HAP-1 (cell line): Measurements from ENCODE around the gene IRAK1.
A peak's percentile ranks its signal among the peaks of the same experiment; 100 is the strongest.

Experiments
- DNase-seq, 2 experiments: peaks; one replicate each; pipeline ENCODE4 v3.0.0-alpha.2; 2016 to 2020; ENCODE audit warnings: low spot score in 2 of 2
- H3K27me3 ChIP-seq: fragments of 250-450 bp; sonication (Bioruptor Pico); 2 replicates; pipeline ENCODE4 v1.5.1; 2020; ENCODE audit warnings: low read depth, mild to moderate bottlenecking, moderate library complexity
- H3K36me3 ChIP-seq: fragments of 250-450 bp; sonication (Bioruptor Pico); replicated peaks from 2 replicates; pipeline ENCODE4 v1.5.1; 2020; ENCODE audit warnings: mild to moderate bottlenecking
- H3K4me1 ChIP-seq: fragments of 250-450 bp; sonication (Bioruptor Pico); 2 replicates; pipeline ENCODE4 v1.5.1; 2020; ENCODE audit warnings: mild to moderate bottlenecking
- H3K4me3 ChIP-seq: fragments of 250-450 bp; sonication (Bioruptor Pico); 2 replicates; pipeline ENCODE4 v1.5.1; 2020; ENCODE audit warnings: mild to moderate bottlenecking, moderate library complexity
- H3K9me3 ChIP-seq: fragments of 250-450 bp; sonication (Bioruptor Pico); 2 replicates; pipeline ENCODE4 v1.5.1; 2020; ENCODE audit warnings: mild to moderate bottlenecking, moderate library complexity
- in situ Hi-C: fragments of 300-500 bp; cut with MboI; formaldehyde crosslinking; loops from 3 replicates; pipeline ENCODE4 v1.14.3; 2020; ENCODE audit warnings: low sequenced_read_pairs, inconsistent platforms, mixed read lengths

The IRAK1 gene

DNA sequence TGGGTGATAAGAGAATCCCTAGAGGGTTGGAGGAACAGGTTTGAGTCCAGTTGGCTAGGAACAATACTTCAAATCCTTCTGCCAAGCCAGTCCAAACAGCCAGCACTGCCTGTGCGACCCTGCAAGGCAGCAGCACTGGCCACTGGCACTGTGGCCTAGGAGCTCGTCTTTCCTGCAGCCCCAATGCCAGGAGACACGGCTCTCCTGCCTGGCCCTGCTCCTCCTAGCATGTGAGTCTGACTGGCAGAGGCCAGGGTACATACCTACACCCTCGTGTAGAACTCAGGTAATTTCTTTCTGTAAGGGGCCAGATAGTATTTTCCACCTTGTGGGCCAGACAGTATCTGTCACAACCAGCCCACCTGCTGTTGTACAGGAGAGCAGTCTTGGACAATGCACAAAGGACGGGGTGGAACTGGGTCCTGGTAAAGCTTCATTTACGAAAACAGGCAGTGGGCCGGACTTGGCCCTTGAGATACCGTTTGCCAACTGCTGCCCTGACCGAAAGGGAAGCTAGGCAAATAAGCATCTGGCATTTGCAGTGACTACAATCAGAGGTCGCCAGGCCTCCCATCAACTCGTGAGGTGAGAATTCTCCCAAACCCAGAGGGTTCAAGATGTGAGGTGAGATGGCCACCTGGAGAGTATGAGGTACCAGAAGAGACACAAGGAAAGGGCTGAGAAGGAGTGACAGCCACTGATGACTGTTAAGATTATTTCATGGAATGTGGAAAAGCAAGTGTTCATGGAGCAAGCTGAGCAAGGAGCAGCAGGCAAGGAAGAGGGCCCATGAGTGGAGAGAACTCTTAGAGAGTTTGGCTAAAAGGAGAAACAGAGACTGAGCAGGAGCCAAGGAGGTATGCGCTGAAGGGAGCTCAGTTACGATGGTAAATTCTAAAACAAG, 29.8 kb upstream of the IRAK1 start:
- peaks cover 3% of the 10 kb centered on the region for H3K4me1 ChIP-seq
- no peaks in the 10 kb centered on the region for H3K9me3 ChIP-seq
- no peaks in the 10 kb centered on the region for H3K27me3 ChIP-seq
- H3K36me3 ChIP-seq, result peaks cover 40% of the 10 kb centered on the region
- DNase-seq, result no peak
- in situ Hi-C loops, result no loop called here
- H3K4me3 ChIP-seq, result no peak overlapping the region

DNA sequence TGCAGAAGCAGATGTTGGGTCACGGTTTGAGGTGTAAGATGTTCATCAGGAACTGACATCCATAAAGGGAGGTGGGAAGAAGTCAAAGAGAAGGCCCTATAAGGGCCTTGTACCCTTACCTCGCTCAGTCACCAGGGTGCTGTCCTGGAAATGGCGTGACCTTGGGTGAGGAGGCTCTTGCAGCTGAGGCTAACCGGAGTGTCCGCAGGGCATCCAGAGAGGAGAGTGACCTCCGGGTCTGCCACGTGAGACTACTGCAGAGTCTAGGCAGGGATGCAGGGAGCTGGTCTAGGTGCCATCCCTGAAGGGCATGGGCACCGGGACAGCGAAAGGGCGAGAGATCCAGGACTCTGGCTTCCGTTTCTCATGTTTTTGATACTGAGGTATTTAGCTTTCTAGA, 28.7 kb upstream of the IRAK1 start:
- H3K4me3 ChIP-seq, result no peak overlapping the region
- no peaks in the 10 kb centered on the region for H3K27me3 ChIP-seq
- H3K36me3 ChIP-seq, result peaks cover 38% of the 10 kb centered on the region
- H3K9me3 ChIP-seq, result no peaks in the 10 kb centered on the region
- in situ Hi-C loops, result no loop called here
- DNase-seq, result no peak
- H3K4me1 ChIP-seq, result peaks cover 3% of the 10 kb centered on the region

DNA sequence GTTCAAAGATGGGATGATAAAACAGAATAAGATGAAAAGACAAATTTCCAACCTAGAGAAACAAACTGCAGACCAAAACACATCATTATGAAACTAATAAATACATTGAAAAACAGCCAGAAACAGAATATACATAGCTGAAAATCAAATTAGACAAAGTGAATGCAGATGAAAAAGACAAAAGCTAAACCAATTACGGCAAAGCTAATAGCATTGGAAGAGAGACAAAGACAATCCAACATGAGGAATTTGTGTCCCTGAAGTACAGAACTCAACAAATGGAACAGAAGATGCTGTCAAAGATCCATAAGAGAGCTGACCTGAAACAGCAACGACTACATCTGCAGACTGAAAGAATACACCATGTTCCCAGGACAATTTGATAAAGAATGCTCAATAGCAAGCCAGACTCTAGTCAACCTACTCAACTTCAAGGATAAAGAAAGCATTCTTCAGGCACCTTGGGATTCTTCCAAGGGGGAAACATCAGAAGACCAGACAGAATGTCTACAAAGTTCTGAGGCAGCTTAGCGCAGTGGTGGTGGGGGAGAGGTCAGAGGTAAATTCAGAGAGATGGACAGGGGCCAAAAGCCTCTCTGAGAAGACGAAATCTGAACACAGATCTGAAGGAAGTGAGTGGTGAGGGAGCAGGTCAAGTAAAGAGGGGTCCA, 27.4 kb upstream of the IRAK1 start:
- Histone ChIP-seq H3K4me3 (no peak overlapping the region), H3K27me3 (no peaks in the 10 kb centered on the region), H3K4me1 (peaks cover 3% of the 10 kb centered on the region), H3K36me3 (peaks cover 38% of the 10 kb centered on the region), H3K9me3 (no peaks in the 10 kb centered on the region)
- in situ Hi-C loops, result no loop called here
- no peak for DNase-seq

DNA sequence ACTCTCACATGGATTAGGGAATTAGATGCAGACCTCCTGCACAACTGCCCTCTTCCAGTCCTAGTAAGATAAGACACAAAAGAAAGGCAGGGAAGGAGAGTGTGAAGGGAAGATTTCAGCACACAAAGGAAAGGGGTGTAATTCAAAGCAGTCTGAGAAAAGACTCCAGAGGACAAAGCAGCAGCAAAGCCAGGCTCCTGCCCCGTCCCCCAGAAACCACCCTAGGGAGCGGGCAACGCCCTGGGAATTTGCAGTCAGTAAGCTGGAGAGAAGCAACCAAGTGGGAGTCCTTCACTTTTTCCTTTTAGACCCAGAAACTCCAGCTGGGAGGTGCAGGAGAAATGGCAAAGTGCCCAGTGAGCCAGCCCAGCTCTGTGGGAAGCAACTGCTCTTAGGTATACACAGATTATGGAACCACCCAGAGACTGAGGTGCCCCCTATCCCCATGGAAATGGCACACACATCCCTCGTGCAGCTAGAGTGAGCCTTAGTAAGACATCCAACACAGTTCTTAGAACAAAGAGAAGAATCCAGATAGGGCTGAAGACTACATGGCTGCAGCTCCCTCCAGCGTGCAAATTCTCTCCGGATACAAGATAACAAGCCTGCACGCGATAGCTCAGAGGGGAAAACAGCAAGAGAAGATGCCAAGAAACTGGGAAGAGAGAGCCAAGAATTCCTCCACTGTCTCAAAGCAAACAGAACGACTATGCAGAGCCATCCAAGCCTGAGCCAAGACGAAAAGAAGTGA, 26.5 kb upstream of the IRAK1 start:
- Histone ChIP-seq H3K27me3 (no peaks in the 10 kb centered on the region), H3K36me3 (peaks cover 35% of the 10 kb centered on the region), H3K4me3 (no peak overlapping the region), H3K9me3 (no peaks in the 10 kb centered on the region), H3K4me1 (no peaks in the 10 kb centered on the region; the same call in 1 of the 2 replicates)
- in situ Hi-C loops, result no loop called here
- peak in 1 of 2 experiments; percentile 30 for DNase-seq

DNA sequence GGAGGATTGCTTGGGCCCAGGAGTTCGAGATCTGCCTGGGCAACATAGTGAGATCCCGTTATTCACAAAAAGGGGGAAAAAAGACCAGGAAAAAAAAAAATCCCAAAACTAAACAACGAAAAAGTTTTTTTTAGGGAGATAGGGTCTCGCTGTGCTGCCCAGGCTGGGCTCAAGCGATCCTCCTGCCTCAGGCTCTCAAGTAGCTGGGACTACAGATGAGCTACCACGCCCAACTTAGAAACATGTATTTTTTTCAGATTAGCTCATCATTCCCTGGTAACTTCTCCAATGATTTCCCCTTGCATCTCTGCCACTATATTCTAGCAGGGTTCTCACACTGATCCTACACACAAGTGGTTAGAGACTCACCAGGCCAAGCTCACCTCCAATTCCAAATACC, 24.4 kb upstream of the IRAK1 start:
- DNase-seq, result no peak
- H3K36me3 ChIP-seq, result peaks cover 28% of the 10 kb centered on the region
- H3K27me3 ChIP-seq, result no peaks in the 10 kb centered on the region
- H3K4me3 ChIP-seq, result no peak overlapping the region
- in situ Hi-C loops, result no loop called here
- no peaks in the 10 kb centered on the region; the same call in 1 of the 2 replicates for H3K4me1 ChIP-seq
- no peaks in the 10 kb centered on the region for H3K9me3 ChIP-seq

DNA sequence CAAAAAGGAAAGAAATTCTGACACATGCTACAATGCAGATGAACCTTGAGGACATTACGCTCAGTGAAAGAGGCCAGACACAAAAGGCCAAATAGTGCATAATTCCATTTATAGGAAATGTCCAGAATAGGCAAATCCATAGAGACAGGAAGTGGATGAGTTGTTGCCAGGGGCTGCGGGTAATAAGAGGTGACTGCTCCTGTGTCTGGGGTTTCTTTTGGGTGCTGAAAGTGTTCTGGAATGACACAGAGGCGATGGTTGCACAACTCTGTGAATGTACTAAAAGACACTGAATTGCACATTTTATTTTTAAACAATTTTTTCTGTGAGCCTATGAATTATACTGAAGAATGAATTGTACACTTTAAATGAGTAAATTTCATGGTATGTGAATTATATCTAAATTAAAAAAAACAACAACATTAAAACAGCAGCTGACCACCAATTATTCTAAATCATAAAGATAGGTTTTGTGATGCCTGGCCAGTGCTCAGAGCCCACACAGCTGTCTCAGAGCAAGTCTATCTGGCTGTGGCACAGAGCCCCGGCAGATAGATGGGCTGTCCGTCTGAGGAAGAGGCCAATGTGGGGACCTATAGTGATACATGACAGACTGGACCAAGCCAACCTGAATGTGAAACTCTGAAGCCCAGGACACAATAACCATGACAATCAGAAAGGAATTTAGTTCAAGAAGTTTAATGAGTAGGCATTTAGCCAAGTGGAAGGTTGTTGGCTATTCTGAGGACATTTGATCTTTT, 23.5 kb upstream of the IRAK1 start:
- Histone ChIP-seq H3K9me3 (no peaks in the 10 kb centered on the region), H3K27me3 (no peaks in the 10 kb centered on the region), H3K4me3 (no peak overlapping the region), H3K36me3 (peaks cover 23% of the 10 kb centered on the region), H3K4me1 (no peaks in the 10 kb centered on the region; the same call in 1 of the 2 replicates)
- in situ Hi-C loops, result no loop called here
- no peak for DNase-seq

DNA sequence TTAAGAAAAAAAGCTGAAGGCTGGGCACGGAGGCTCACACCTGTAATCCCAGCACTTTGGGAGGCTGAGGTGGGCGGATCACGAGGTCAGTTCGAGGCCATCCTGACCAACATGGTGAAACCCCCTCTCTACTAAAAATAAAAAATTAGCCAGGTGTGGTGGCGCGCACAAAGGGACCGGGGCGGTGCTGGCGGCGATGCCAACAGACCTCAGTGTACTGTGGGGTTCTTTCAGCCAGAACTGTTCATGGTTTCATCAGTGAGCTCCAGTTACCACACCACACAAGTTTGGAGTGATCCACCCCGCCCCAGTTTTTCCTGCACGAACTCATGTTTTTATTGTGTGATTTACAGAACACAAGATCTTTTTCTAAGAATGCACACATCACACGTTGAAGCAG, 21.2 kb upstream of the IRAK1 start:
- in situ Hi-C loops, result no loop called here
- peaks cover 23% of the 10 kb centered on the region for H3K36me3 ChIP-seq
- H3K9me3 ChIP-seq, result no peaks in the 10 kb centered on the region
- H3K27me3 ChIP-seq, result no peaks in the 10 kb centered on the region
- no peaks in the 10 kb centered on the region; the same call in 1 of the 2 replicates for H3K4me1 ChIP-seq
- DNase-seq, result no peak
- no peak overlapping the region for H3K4me3 ChIP-seq

DNA sequence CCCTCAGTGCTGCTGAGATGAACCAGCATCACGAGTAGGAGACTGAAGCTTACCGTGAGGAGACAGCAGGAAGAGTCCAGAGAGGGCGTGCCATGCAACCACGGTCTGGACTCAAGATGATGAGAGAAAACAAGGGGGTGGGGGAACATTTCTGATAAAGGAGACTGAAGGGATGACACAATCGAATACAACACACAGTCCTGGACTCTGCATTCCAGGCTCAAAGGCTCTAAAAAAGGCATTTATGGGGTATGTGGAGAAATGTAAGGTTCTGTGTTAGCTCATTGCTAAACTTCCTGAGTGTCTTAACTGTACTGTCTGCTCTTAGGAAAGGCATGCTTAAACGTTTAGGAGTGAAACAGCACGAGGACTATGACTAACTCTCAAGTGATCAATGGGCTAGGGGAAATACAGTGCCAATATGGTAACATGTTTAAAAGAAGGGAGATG, 20.6 kb upstream of the IRAK1 start:
- H3K27me3 ChIP-seq, result no peaks in the 10 kb centered on the region
- H3K4me1 ChIP-seq, result no peaks in the 10 kb centered on the region; the same call in 1 of the 2 replicates
- in situ Hi-C loops, result no loop called here
- H3K36me3 ChIP-seq, result peaks cover 19% of the 10 kb centered on the region
- no peaks in the 10 kb centered on the region for H3K9me3 ChIP-seq
- DNase-seq, result no peak
- H3K4me3 ChIP-seq, result no peak overlapping the region

DNA sequence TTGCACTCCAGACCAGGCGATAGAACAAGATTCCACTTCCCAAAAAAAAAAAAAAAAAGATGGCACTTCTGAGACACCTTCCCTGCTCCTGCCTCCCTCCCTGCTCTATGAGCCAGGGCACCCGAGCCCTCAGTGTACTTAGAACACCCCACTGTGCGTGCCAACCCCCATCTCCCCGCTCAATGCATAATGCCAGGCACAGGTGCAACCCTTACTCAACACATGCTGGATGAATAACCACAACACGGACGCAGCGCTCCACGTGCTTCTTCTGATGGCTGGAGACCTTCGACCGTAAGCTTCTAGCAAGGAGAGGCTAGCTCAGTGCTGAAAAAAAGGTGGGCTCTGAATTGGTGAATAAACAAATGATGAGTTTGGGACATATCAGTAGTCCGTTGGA, 19.9 kb upstream of the IRAK1 start:
- Histone ChIP-seq H3K4me1 (no peaks in the 10 kb centered on the region; the same call in 1 of the 2 replicates), H3K36me3 (peaks cover 19% of the 10 kb centered on the region), H3K4me3 (no peak overlapping the region), H3K27me3 (no peaks in the 10 kb centered on the region), H3K9me3 (no peaks in the 10 kb centered on the region)
- no peak for DNase-seq
- in situ Hi-C loops, result no loop called here

DNA sequence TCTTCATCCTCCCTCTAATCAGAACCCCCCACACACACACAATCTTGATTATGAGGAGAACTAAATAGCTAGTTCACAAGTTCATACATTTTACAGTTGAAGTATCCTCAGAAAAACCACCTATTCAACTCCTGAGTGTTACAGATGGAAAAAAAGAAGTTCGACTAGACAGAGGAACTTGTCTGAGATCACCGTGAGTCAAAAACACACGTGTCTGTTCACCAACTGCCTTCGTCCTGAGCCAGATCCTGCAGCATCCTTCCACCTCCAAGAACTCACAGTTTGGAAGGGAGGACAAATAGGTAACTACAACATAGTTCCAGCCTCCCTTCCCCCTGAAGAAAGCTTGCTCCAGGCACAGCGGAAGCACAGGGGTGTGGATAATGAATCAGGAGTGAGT, 19.0 kb upstream of the IRAK1 start:
- Histone ChIP-seq H3K9me3 (no peaks in the 10 kb centered on the region), H3K27me3 (no peaks in the 10 kb centered on the region), H3K36me3 (peaks cover 19% of the 10 kb centered on the region), H3K4me3 (no peak overlapping the region), H3K4me1 (no peaks in the 10 kb centered on the region; the same call in 1 of the 2 replicates)
- no peak for DNase-seq
- in situ Hi-C loops, result no loop called here

DNA sequence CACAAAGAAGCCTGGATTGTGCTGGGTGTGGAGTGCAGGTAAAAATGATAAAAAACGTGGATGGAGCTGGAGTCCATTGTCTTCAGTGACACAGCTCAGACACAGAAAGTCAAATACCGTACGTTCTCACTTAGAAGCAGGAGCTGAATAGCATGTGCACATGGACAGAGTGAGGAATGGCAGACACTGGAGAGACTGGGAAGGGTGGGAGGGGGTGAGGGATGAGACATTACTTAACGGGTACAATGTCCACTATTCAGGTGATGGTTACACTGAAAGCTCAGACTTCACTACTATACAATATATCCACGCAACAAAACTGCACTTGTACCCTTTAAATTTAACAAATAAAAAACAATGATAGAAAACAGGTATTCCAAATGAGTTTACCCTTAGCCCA, 18.1 kb upstream of the IRAK1 start:
- peaks cover 23% of the 10 kb centered on the region for H3K36me3 ChIP-seq

DNA sequence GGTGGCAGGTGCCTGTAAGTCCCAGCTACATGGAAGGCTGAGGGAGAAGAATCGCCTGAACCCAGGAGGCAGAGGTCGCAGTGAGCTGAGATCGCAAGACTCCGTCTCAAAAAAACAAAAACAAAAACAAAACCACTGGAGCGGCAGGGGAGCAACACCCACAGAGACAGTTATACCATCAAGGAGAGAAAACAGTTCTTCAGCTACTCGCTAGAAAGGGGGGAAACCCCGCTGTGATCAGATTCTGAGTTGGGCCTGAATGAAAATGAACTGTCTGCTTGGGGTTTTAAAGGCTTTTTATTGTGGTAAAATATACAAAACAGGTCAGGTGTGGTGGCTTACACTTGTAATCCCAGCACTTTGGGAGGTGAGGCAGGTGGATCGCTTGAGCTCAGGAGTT, 16.8 kb upstream of the IRAK1 start:
- no peak for DNase-seq
- no peaks in the 10 kb centered on the region for H3K4me1 ChIP-seq
- H3K4me3 ChIP-seq, result no peak overlapping the region
- H3K27me3 ChIP-seq, result no peaks in the 10 kb centered on the region
- in situ Hi-C loops, result no loop called here
- H3K9me3 ChIP-seq, result no peaks in the 10 kb centered on the region
- H3K36me3 ChIP-seq, result peaks cover 29% of the 10 kb centered on the region

More for the DNA sequence above, 18.1 kb upstream of the IRAK1 start:
- Histone ChIP-seq H3K27me3 (no peaks in the 10 kb centered on the region), H3K4me3 (no peak overlapping the region), H3K4me1 (no peaks in the 10 kb centered on the region; the same call in 1 of the 2 replicates), H3K9me3 (no peaks in the 10 kb centered on the region)
- in situ Hi-C loops, result no loop called here
- no peak for DNase-seq

DNA sequence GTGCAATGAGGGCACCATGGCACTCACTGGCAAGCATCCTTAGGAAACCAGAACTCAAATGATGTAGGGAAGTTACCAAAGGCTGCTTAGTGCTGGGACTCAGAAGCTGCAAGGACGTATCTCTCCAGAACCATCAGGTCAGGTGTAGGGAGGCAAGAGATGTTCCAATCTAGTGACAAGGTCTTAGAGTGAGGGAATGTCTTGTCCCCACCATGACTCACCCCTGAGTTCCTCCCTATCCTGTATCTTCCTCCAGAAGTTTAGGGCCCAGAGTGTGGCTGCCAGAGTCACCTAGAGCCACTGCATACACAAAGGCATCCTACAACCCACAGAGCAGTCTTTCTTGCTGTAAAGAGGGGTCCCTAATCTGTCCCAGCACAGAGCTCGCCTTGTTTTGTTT, 14.1 kb upstream of the IRAK1 start:
- DNase-seq, result no peak
- Histone ChIP-seq H3K36me3 (peaks cover 41% of the 10 kb centered on the region), H3K9me3 (no peaks in the 10 kb centered on the region), H3K4me1 (no peaks in the 10 kb centered on the region), H3K4me3 (no peak overlapping the region), H3K27me3 (no peaks in the 10 kb centered on the region)
- in situ Hi-C loops, result no loop called here
